H1 (cell line): ENCODE results near the gene ARHGAP26. TPM values are rescaled to one million over a fixed set of nuclear protein-coding genes. Genes with fewer than 3 reads are reported as not detected.

Source experiments
- CTCF ChIA-PET: fragments of 300-600 bp; sonication (Branson Sonifier 250); formaldehyde crosslinking; loops from one replicate; lab custom pipeline; 2021; ENCODE audit not compliant: partially characterized antibody; lab: Charles Lee
- POLR2A ChIA-PET: fragments of 300-600 bp; sonication (Branson Sonifier 250); formaldehyde crosslinking; loops from one replicate; lab custom pipeline; 2021; ENCODE audit warnings: inconsistent platforms; ENCODE audit not compliant: partially characterized antibody; lab: Charles Lee
- DNase-seq, 2 experiments: peaks; one replicate each; pipeline versions ENCODE4 v3.0.0 to v3.0.0-alpha.2; 2010 to 2022; ENCODE audit warnings: low spot score in 2 of 2, low read depth in 1 of 2, mixed read lengths in 1 of 2
- FAIRE-seq: peaks from 2 replicates; lab custom pipeline; 2011; peaks lifted over from hg19 to GRCh38; lab: Jason Lieb, UNC
- H2AFZ ChIP-seq: 2 replicates; pipeline ENCODE4 v1.8.1; 2012; ENCODE audit warnings: low read length, inconsistent platforms
- H2AK5ac ChIP-seq: 2 replicates; pipeline ENCODE4 v1.6.1; 2013; ENCODE audit warnings: low read depth, low read length
- H2BK120ac ChIP-seq: replicated peaks from 2 replicates; pipeline ENCODE3; 2013; ENCODE audit warnings: low read depth, low read length, inconsistent platforms
- H2BK12ac ChIP-seq: 2 replicates; pipeline ENCODE4 v1.6.1; 2013; ENCODE audit warnings: low read depth, low read length
- H2BK15ac ChIP-seq: 2 replicates; pipeline ENCODE4 v1.6.1; 2013; ENCODE audit warnings: low read length
- H2BK20ac ChIP-seq: 2 replicates; pipeline ENCODE4 v1.6.1; 2013; ENCODE audit warnings: low read length
- H2BK5ac ChIP-seq: 2 replicates; pipeline ENCODE4 v1.6.1; 2013; ENCODE audit warnings: low read depth, low read length
- H3K14ac ChIP-seq: 2 replicates; pipeline ENCODE4 v1.6.1; 2013; ENCODE audit warnings: inconsistent platforms; ENCODE audit not compliant: insufficient read length
- H3K18ac ChIP-seq: 2 replicates; pipeline ENCODE4 v1.6.1; 2013; ENCODE audit warnings: low read length; ENCODE audit errors: extremely low read depth
- H3K23ac ChIP-seq: 2 replicates; pipeline ENCODE4 v1.6.1; 2013; ENCODE audit warnings: inconsistent platforms; ENCODE audit not compliant: insufficient read length
- H3K23me2 ChIP-seq: 2 replicates; pipeline ENCODE4 v1.6.1; 2013; ENCODE audit warnings: low read depth, low read length
- H3K27ac ChIP-seq: 2 replicates; pipeline ENCODE4 v1.6.1; 2011; ENCODE audit warnings: low read depth, low read length, inconsistent platforms
- H3K27me3 ChIP-seq, 4 experiments: replicated peaks in 1 of 4; 1 replicate in 1 of 4; 2 replicates in 3 of 4; pipeline versions ENCODE4 v1.6.1 to v1.8.1; 2011 to 2013; ENCODE audit warnings: low read length in 3 of 4, mild to moderate bottlenecking in 3 of 4, inconsistent platforms in 2 of 4, mixed read lengths in 2 of 4, moderate library complexity in 1 of 4; ENCODE audit not compliant: control insufficient read depth in 3 of 4, insufficient read depth in 3 of 4; ENCODE audit errors: extremely low read depth in 1 of 4
- H3K36me3 ChIP-seq, 4 experiments: 2 replicates each; pipeline versions ENCODE4 v1.6.1 to v1.8.1; 2011 to 2013; ENCODE audit warnings: mild to moderate bottlenecking in 4 of 4, low read length in 3 of 4, moderate library complexity in 2 of 4, control low read depth in 1 of 4, inconsistent platforms in 1 of 4; ENCODE audit not compliant: insufficient read depth in 4 of 4, control insufficient read depth in 2 of 4
- H3K4ac ChIP-seq: replicated peaks from 2 replicates; pipeline ENCODE3; 2013; ENCODE audit warnings: low read length, low read depth, mixed read lengths, inconsistent platforms; ENCODE audit not compliant: insufficient read length
- H3K4me1 ChIP-seq, 4 experiments: replicated peaks in 1 of 4; 1 replicate in 1 of 4; 2 replicates in 3 of 4; pipeline versions ENCODE4 v1.6.1 to v1.8.1; 2011 to 2013; ENCODE audit warnings: low read length in 3 of 4, inconsistent platforms in 2 of 4, mixed read lengths in 1 of 4; ENCODE audit not compliant: insufficient read depth in 4 of 4, control insufficient read depth in 3 of 4
- H3K4me2 ChIP-seq, 2 experiments: 2 replicates each; pipeline versions ENCODE4 v1.6.1 to v1.8.1; 2011 to 2013; ENCODE audit warnings: low read depth in 2 of 2, low read length in 2 of 2, control low read depth in 1 of 2, inconsistent platforms in 1 of 2, mild to moderate bottlenecking in 1 of 2; ENCODE audit not compliant: insufficient read depth in 1 of 2
- H3K4me3 ChIP-seq, 4 experiments: fragments of 200-600, 300-600 bp in 1 of 4; sonication (generic), shearing (Covaris generic), sonication (Bioruptor Twin) in 1 of 4; 2 replicates each; pipeline versions ENCODE4 v1.5.1 to v1.8.1; 2011 to 2016; ENCODE audit warnings: low read length in 4 of 4, low read depth in 3 of 4, control low read depth in 2 of 4, inconsistent platforms in 2 of 4, mild to moderate bottlenecking in 2 of 4, mixed read lengths in 1 of 4, moderate library complexity in 1 of 4; ENCODE audit not compliant: insufficient read depth in 2 of 4; ENCODE audit errors: extremely low read depth in 1 of 4
- H3K56ac ChIP-seq: replicated peaks from 2 replicates; pipeline ENCODE3; 2013; ENCODE audit warnings: low read depth, mild to moderate bottlenecking, mixed read lengths, low read length, inconsistent platforms; ENCODE audit not compliant: insufficient read length
- H3K79me1 ChIP-seq: 2 replicates; pipeline ENCODE4 v1.6.1; 2013; ENCODE audit warnings: low read depth, low read length, control low read depth
- H3K79me2 ChIP-seq, 2 experiments: 2 replicates each; pipeline versions ENCODE4 v1.6.1 to v1.8.1; 2012 to 2013; ENCODE audit warnings: low read length in 2 of 2, mild to moderate bottlenecking in 2 of 2, inconsistent platforms in 1 of 2; ENCODE audit not compliant: insufficient read depth in 2 of 2, control insufficient read depth in 1 of 2
- H3K9ac ChIP-seq, 4 experiments: replicated peaks in 1 of 4; 1 replicate in 1 of 4; 2 replicates in 3 of 4; pipeline versions ENCODE4 v1.6.1 to v1.8.1; 2011 to 2013; ENCODE audit warnings: low read depth in 3 of 4, low read length in 3 of 4, control low read depth in 2 of 4, mild to moderate bottlenecking in 2 of 4, moderate library complexity in 2 of 4, inconsistent platforms in 1 of 4; ENCODE audit errors: extremely low read depth in 1 of 4
- H3K9me3 ChIP-seq, 2 experiments: 2 replicates each; pipeline versions ENCODE4 v1.6.1 to v1.8.1; 2012 to 2013; ENCODE audit warnings: mild to moderate bottlenecking in 2 of 2, moderate library complexity in 2 of 2, control low read depth in 1 of 2, inconsistent platforms in 1 of 2, low read depth in 1 of 2, low read length in 1 of 2, mixed read lengths in 1 of 2; ENCODE audit not compliant: insufficient read depth in 2 of 2
- H4K20me1 ChIP-seq, 2 experiments: replicated peaks in 1 of 2; 2 replicates each; pipeline versions ENCODE3 to v1.8.1; 2011 to 2013; ENCODE audit warnings: inconsistent platforms in 2 of 2, low read length in 2 of 2, mild to moderate bottlenecking in 1 of 2; ENCODE audit not compliant: insufficient read depth in 2 of 2, control insufficient read depth in 1 of 2
- H4K5ac ChIP-seq: 2 replicates; pipeline ENCODE4 v1.6.1; 2013; ENCODE audit warnings: low read length, low read depth, mixed read lengths, inconsistent platforms; ENCODE audit not compliant: insufficient read length
- H4K8ac ChIP-seq: 2 replicates; pipeline ENCODE4 v1.8.0; 2013; ENCODE audit warnings: mild to moderate bottlenecking, moderate library complexity, low read length, inconsistent platforms; ENCODE audit not compliant: insufficient read depth; ENCODE audit errors: extremely low read depth
- H4K91ac ChIP-seq: replicated peaks from 2 replicates; pipeline ENCODE3; 2013; ENCODE audit warnings: low read length, mixed read lengths, inconsistent platforms; ENCODE audit not compliant: insufficient read length
- WGBS, 2 experiments: shearing (Covaris generic) in 1 of 2; methylation state at CpG; one replicate each; pipeline versions ENCODE4 v1.1.6 to v1.1.7; 2013 to 2015; ENCODE audit warnings: low lambda C conversion rate in 2 of 2, mixed read lengths in 2 of 2, inconsistent platforms in 1 of 2, low coverage in 1 of 2, missing lambda C conversion rate in 1 of 2; ENCODE audit not compliant: insufficient replicate concordance in 2 of 2, insufficient coverage in 1 of 2, insufficient read length in 1 of 2; ENCODE audit errors: extremely low coverage in 1 of 2, missing lambda C conversion rate in 1 of 2; 5-methylcytosine and 5-hydroxymethylcytosine counted together
- polyA plus RNA-seq, 7 experiments: library from polyadenylated mRNA; depleted of rRNA in 3 of 7; stranded (reverse) in 5 of 7; unstranded in 2 of 7; fragments of >200 nt in 5 of 7; fragments of 200-250 nt in 2 of 7; gene quantifications; 1 replicate in 5 of 7; 2 replicates in 1 of 7; 4 replicates in 1 of 7; pipeline versions ENCODE4 v1.2.1 to v1.2.3, GENCODE V29; 2011 to 2013; ENCODE audit warnings: missing spikeins in 2 of 7, mixed read lengths in 2 of 7
- total RNA-seq: library from RNA; stranded (reverse); fragmentation: NEBNext Ultra II Directional; extraction: Animal tissue kit (Norgen Biotek cat#: 25700); gene quantifications from 2 replicates; pipeline ENCODE4 v1.2.1, GENCODE V29; 2021

Gene ARHGAP26
- total and polyA plus RNA-seq, 2 of the 8 experiments (the other 6 are each of a cell fraction or from before 2014, with no cell fraction given) = 7.1 to 24.8 TPM

- no peak for DNase-seq
- no peaks in the 10 kb centered on the region for H3K36me3 ChIP-seq
Measured at GRCh38 chr5:142888469-142889085, 118.4 kb downstream of the ARHGAP26 start.

More at GRCh38 chr5:142888469-142889085, 118.4 kb downstream of the ARHGAP26 start:
- Histone ChIP-seq H2AK5ac (no peak overlapping the region), H2BK12ac (no peak overlapping the region), H3K18ac (no peak overlapping the region), H4K8ac (no peak overlapping the region), H3K14ac (no peak overlapping the region), H2AFZ (no peak overlapping the region), H4K20me1 (no peaks in the 10 kb centered on the region), H4K91ac (no peak overlapping the region), H3K79me2 (no peaks in the 10 kb centered on the region; a peak in 1 of 4 replicates), H3K4me3 (no peak overlapping the region), H3K27me3 (no peaks in the 10 kb centered on the region), H3K9ac (no peak overlapping the region), H3K27ac (no peak overlapping the region), H3K4me2 (no peak overlapping the region), H3K56ac (no peak overlapping the region), H2BK15ac (no peak overlapping the region), H3K23me2 (no peaks in the 10 kb centered on the region), H3K79me1 (no peaks in the 10 kb centered on the region; the same call in 1 of the 2 replicates), H3K23ac (no peak overlapping the region), H3K4ac (no peak overlapping the region), H4K5ac (no peak overlapping the region), H2BK120ac (no peak overlapping the region), H2BK5ac (no peak overlapping the region), H3K9me3 (no peaks in the 10 kb centered on the region), H3K4me1 (peaks cover 0 to 11% (median 0%) of the 10 kb centered on the region in 4 experiments; a peak in 1 of 7 replicates), H2BK20ac (no peak overlapping the region)
- peak; percentile 97 for FAIRE-seq
- 62% methylated on average over 9 of the region's 9 CpGs; no CpG with 5 or more reads in 1 of the 2 experiments for WGBS, 2 experiments
- POLR2A ChIA-PET = interaction anchor here (0.7 to 0.8 kb wide), 2 partner anchors 172 to 185 kb away, joined by 3 to 5 read pairs; no protein-coding TSS in a partner anchor
- CTCF ChIA-PET = interaction anchor here (0.5 to 26.2 kb wide), 55 partner anchors 8 to 1238 kb away, joined by 3 to 627 read pairs (median 5); partner anchors contain the start of gene ARHGAP26
